ENCODE results near the gene CHCHD1.
A peak's percentile ranks its signal among the peaks of the same experiment; 100 is the strongest.
"Not testable (repeated sequence)": the region's sequence is repeated elsewhere in the genome, so short reads cannot be mapped to it uniquely, and the experiment has no call there.

CHCHD1 gene

DNA sequence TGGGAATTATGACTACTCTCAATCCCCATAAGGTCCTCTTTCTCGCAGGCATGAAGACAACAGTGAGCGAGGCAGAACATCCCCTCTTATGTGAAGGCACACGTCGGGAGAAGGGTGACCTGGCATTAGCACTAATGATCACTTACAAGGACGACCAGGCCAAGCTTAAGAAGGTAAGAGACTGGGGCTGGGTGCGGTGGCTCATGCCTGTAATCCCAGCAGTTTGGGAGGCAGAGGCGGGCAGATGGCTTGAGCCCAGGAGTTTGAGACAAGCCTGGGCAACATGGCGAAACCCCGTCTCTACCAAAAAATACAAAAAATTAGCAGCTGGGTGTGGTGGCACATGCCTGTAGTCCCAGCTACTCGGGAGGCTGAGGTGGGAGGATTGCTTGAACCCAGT lies 13.6 kb downstream of the CHCHD1 start:
- DNase-seq: not testable (repeated sequence)

DNA sequence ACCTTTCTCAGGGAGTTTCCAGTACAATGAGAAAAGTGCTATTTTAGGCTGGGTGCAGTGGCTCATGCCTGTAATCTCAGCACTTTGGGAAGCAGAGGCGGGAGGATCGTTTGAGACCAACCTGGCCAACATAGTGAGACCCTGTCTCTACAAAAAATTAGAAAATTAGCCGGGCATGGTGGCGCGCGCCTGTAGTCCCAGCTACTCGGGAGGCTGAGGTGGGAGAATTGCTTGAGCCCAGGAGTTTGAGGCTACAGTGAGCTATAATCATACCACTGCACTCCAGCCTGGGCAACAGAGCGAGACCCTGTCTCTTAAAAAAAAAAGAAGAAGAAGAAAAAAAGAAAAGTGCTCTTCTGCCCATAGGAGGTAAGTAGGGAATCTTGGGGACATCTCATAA lies 14.2 kb downstream of the CHCHD1 start:
- not testable (repeated sequence) for DNase-seq

DNA sequence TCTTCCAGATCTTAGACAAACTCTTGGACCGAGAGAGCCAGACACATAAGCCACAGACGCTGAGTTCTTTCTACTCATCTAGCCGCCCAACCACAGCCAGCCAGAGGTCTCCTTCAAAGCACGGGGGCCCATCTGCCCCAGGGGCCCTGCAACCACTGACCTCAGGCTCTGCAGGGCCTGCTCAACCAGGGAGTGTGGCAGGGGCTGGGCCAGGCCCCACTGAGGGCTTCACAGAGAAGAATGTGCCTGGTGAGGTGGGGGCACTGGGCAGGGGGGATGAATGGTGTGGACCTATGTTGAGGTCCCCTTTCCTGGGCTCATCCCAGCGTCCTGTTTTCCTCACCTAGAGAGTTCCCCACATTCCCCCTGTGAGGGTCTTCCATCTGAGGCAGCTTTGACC lies 14.9 kb downstream of the CHCHD1 start:
- no peak for DNase-seq

DNA sequence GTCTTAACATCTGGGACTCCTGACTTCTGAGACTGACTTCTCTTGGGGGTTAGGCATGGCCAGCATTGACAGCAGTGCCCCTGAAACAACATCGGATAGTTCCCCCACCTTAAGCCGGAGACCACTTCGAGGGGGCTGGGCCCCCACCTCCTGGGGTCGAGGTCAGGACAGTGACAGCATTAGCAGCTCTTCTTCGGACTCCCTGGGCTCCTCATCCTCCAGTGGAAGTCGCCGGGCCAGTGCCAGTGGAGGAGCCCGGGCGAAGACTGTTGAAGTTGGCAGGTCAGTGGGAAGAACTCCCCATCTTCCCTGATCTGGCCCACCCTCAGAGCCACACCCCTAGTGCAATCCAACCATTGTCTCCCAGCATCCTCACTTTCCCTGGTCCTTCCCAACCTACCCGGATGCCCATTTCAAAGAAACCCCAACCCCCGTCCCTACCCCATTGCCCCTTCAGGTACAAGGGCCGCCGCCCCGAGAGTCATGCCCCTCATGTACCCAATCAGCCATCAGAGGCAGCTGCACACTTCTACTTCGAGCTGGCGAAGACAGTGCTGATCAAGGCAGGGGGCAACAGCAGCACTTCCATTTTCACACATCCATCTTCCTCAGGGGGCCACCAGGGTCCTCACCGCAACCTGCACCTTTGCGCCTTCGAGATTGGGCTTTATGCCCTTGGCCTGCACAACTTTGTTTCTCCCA lies 15.6 kb downstream of the CHCHD1 start:
- DNase-seq: no peak

DNA sequence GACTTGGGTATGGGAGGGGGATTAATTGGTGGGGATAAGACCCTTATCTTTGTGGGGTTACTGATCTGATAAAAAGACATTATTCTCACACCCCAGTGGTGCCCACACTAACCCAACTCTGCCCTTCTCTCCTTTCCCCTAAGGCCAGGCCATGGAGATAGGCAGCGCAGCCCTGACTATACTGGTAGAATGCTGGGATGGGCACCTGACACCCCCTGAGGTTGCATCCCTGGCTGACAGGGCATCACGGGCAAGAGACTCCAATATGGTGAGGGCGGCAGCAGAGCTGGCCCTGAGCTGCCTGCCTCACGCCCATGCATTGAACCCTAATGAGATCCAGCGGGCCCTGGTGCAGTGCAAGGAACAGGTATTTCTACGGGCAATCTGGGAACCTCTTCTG lies 16.2 kb downstream of the CHCHD1 start:
- no peak for DNase-seq

DNA sequence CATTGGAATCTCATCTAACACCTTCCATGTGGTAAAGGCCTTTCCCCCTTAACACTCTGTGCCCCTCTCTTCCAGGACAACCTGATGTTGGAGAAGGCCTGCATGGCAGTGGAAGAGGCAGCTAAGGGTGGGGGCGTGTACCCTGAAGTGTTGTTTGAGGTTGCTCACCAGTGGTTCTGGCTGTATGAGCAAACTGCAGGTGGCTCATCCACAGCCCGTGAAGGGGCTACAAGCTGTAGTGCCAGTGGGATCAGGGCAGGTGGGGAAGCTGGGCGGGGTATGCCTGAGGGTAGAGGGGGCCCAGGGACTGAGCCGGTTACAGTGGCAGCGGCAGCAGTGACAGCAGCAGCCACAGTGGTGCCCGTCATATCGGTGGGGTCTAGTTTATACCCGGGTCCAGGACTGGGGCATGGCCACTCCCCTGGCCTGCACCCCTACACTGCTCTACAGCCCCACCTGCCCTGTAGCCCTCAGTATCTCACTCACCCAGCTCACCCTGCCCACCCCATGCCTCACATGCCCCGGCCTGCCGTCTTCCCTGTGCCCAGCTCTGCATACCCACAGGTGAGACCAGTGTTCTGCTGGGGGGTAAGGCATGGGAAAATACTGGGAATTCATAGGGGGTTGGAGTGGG lies 17.2 kb downstream of the CHCHD1 start:
- no peak for DNase-seq

DNA sequence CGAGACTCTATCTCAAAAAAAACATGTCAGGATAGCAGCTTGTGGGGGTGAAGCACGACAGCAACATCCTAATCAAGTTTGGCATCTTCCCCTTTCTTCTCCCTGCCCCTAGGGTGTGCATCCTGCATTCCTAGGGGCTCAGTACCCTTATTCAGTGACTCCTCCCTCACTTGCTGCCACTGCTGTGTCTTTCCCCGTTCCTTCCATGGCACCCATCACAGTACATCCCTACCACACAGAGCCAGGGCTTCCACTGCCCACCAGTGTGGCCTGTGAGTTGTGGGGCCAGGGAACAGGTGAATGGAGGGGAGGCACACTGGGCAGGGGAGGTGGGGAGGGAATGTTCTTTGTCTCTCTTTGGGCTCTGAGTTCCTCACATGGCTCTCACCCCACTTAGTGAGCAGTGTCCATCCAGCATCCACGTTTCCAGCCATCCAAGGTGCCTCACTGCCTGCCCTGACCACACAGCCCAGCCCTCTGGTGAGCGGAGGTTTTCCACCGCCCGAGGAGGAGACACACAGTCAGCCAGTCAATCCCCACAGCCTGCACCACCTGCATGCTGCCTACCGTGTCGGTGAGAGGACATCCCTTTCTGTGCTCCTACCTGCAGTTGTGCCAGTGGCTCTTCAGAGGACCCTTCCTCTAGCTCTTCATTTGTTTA lies 18.2 kb downstream of the CHCHD1 start:
- DNase-seq: no peak

DNA sequence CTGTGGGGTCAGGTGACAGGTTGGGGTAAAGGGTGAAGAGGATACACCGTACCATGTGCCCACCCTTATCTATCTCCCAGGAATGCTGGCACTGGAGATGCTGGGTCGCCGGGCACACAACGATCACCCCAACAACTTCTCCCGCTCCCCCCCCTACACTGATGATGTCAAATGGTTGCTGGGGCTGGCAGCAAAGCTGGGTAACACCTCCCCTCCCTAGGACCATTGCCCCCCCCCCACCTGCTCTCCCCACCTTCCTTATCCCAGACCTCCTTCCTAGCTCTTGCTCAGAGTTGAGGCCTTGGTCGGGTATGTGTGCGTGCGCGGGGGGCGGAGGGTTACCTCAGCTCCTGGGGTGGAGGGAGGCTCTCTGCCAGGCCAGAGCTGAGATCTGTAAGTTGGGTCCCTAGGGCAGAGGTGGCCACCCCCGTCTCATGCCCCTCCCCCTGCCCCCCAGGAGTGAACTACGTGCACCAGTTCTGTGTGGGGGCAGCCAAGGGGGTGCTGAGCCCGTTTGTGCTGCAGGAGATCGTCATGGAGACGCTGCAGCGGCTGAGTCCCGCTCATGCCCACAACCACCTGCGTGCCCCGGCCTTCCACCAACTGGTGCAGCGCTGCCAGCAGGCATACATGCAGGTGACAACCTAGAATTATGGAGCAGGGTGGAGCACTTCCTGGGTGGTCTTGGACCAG lies 18.9 kb downstream of the CHCHD1 start:
- DNase-seq: no peak

DNA sequence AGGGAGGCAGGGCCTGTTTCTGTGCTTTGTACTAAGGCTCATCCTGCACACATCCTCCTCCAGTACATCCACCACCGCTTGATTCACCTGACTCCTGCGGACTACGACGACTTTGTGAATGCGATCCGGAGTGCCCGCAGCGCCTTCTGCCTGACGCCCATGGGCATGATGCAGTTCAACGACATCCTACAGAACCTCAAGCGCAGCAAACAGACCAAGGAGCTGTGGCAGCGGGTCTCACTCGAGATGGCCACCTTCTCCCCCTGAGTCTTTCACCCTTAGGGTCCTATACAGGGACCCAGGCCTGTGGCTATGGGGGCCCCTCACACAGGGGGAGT lies 19.4 kb downstream of the CHCHD1 start:
- DNase-seq: no peak

DNA sequence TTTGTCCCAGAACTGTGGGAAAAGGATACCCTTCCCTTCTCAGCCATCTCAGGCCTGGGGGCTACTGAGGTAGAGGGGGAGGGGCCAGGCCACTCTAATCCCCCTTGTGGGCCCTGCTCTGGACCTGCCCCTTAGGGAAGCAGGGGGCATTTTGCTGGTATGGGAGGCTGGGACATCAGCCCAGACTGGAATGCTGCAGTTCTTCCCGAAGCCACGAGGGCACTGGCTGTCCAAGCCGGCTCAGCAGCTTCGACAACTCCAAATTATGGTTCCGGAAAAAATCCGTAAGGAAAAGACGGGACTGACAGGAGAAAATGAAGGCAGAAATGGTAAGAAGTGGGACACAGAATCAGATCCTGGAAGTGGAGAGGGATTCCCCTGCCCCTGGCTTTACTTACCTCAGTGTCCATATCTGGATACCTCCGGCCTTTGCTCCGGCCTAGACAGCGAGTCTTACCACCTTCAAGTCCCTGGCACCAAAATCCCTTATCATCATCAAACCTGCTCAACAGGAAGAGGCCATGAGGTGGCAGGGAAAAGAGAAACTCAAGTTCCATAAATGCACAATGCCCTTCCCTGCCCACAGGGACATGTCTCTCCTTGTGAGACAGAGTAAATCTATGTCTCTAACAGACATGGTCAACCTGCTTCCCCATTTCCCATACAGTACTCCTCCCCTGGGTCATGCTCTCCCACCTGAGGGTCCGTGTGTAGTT lies 20.6 kb downstream of the CHCHD1 start:
- no peak for DNase-seq

DNA sequence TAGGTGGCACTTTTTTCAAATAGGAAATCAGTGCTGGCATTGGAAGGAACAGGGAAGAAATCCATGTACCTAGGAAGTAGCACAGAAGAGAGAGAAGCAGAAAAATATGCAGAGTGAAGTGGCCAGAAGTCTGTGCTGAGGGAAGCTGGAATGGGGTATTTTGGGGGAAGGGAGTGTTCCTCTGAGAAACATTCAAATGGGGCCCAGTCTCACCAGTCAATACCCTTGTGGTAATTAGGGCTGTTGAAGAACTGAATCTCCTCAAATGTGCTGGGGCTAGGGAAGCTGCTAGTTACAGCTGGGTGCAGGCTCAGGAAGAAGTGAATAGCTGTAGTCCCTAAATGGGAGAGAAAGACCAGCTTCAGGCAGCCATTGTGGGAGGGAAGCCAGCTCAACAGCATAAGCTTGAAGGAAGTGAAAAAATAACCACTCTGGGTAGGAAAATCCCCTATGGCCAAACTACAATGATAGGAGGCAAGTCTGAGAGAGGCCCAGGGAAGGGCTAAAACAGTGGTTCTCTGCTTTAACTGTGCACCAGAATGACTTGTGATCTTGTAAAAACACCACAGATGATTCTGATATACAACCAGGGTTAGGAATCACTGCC lies 21.9 kb downstream of the CHCHD1 start:
- no peak for DNase-seq

DNA sequence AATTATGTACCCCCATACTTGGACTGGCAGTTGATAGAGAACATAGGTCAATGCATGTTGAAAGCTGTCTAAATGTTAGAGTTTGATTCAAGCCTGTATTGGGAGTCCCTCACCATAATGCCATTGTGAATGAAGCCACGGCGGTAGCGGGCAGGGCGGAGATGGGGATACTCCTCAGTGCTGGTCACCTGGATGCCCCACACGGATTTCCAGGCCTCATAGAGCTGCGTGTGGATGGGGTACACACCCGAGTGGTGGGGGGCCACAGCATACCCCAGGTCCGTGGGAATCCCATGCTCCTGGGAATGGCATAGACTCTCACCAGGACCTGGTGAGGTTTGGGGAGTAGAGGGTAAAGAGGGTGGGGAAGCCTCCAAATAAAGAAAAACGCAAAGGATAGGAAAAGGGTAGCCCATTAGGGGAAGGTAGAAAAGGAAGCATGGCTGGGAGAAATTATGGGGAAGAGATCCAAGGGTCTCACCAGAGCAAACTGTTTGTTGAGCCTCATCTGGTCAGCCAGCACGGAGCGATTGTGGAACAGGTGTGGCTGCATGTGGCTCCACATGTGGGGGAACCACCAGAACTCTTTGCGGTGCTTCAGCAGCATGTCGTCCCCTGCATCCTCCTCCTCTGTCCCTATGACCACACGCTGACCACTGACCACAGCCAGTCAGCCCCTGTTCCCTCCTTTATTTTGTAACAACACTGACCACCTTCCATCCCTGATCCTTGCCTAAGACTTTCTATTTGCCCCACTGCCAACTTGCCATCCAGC lies 24.5 kb downstream of the CHCHD1 start:
- no peak for DNase-seq

DNA sequence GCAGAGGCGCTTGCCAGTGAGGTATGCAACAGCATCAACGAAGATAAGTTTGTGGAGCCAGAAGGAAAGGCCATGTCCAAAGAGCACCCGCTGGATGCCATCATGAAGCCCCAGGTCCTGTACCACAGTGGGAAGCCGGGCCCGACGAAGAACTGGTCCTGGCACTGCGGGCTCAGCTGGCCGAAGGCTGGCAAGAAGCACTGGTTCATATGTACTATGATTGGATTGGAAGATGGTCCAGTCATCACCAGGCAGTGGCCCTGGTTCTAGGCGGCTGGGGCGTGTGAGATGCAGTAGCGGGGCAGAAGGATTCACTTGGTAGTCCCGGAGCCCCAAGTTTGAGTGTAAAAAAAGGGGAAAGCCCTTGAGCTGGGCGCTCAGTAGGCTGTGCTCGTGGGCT lies 25.6 kb downstream of the CHCHD1 start:
- no peak for DNase-seq

DNA sequence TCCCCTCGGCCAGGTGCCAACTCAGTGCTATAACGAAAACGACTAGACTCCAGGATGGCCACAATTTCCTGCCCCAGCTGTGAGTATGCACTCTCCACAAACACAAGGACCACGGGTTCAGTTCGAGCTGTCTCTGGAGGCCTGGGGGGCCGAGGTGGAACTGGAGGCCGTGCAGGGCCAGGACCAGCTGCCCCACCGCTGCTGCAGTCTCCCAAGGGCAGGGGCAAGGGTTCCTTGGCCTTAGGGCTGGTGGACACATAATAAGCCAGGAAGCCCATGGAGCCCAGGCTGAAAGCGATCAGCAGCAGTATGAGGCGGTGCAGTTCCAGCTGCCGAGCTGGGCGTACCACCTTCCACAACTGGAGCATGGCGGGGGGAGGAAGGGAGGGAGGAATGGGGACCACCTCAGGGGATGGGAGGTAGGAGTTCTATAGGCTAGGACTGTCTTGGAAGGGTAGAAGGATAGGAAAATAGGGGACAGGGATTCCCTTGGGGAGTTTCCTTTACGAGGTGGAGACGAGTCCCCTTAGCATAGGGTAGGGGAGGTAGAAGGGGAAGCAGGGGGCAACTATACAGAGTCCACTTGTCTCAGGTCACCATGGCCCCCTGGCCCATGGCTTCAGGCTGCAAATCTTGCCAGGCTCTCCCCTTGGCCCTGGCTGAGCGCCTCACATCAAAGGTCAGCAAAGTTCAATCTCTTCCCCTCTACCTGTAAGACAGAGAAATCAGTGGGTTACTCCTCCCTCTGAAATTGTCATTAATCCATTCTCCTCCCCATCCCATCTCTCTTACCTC lies 26.4 kb downstream of the CHCHD1 start:
- DNase-seq: no peak

DNA sequence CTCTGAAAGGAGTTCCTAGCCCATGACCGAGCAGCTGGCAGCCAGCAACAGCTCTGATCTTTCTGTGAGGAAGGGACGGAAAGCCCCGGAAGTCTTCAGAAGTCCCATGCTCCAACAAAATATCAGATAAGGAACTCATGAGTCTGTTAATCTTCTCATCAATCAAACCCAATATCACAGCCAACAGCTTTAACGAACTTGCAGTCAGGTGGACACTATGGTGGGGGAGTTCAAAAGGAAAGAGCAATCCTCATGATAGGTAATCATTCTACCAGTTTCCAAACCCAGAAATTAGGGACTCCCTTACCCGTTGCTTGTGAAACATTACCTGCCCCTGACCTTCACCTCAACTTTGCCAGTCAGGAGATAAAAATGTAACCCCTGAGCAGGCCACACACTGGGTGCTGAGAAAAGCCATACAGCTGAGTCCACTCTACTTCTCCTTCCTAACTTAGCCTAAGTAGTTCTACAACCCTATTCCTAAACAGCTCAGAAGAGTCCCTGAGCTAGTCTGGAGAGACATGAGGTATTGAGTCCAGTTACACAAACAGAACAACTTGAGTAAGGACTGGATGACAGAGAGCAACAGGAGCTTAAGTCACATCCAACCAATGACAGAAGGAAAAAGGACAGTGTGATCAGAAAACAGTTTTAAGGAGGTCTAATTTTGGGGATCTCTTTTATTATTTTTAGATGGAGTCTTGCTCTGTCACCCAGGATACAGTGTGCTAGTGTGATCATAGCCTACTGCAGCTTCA lies 27.4 kb downstream of the CHCHD1 start:
- no peak for DNase-seq

DNA sequence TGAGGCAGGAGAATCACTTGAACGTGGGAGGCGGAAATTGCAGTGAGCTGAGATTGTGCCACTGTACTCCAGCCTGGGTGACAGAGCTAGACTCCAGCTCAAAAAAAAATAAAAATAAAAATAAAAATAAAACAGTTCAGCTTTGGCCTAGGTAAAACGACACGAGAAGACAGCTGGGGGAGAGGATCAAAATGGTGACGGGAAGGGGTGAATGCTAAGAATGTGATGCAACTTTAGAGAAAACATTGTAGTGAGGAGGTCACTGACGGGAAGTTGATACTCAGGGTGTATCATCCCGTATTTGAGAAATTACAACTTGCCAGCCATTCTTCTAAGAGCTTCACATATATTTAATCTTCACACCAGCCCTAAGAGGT lies 28.5 kb downstream of the CHCHD1 start:
- DNase-seq: no peak

DNA sequence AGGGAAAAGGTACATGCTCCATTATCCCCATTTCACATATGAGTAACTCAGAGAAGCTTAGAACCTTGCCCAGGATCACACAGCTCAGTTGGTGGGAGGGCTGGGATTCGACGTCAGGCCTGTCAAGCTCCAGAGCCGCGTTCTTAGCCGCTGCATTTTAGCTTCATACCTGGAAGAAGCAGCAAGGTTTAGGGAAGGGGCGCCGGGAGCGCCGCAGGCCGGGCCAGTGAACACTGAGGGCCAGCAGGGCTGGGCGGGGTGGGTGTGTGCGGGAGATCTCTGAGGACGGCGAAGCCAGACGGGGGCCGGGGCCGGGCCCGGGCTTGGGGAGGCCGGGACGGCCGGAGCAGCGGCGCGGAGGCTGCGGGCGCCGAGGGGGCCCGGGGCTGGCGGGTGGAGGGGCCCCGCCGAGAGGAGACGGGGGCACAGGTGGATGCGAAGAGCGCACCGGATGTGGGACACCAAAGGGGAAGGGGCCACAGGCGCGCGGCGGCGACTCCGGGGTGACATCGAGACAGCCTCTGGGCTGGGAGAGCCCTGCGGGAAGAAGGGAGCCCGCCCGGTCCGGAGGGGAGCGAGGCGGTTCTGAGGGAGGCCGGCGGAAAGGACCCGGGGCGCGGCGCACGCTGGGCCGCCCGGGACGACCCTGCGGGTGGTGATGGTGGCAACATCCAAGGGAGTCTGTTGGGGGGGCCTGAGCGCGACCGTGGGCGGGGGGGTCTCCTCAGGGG lies 29.1 kb downstream of the CHCHD1 start:
- DNase-seq: peak; percentile 54

DNA sequence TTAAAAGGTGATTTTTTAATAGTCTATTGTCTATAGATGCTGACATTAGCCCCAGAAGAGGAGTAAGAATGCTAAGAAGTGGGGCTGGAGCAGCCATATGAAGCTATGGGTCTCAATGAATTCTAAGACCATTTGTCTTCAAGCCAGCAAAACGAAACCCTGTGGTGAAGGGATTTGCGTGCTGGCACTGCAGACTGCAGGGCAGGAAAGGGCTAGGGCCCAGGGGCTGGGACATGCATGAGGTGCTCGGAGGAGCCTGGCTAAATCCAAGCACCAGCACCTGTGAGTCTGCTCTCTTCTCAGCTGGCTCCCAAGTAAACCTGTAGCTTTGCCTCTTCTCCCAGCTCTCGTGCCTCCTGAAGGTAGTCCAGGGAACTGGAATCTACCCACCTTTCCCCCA lies 30.8 kb downstream of the CHCHD1 start:
- DNase-seq: no peak

DNA sequence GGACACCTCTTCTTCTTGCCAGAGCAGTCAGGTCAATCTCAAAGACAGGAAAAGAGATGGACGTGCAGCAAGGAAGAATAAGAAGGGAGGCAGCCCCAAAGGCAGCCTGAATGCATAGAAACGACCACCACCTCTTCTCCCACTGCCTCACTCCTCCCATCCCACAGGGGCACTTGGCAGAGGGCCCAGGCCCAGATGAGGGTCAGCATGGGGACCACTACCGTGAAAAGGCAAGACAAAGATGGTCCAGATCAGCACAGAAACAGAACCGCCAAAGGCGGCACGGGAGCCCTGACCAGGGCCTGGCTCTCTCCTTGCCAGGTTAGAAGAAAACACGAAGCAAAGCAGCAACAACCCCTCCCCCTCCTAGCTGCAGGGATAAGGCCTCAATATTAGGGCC lies 31.5 kb downstream of the CHCHD1 start:
- DNase-seq: no peak

All from stimulated activated CD4-positive, alpha-beta T cell treated with anti-CD3 and anti-CD28 coated beads, Interleukin-1b, Interleukin-23, amount 100 ng/mL, for 48 hours (primary cell).